Activated naive CD4-positive, alpha-beta T cell treated with anti-CD3 and anti-CD28 coated beads for 36 hours (primary cell): ENCODE results near the gene ZFYVE28. TPM values are rescaled to one million over a fixed set of nuclear protein-coding genes. Genes with fewer than 3 reads are reported as not detected.
A peak's percentile ranks its signal among the peaks of the same experiment; 100 is the strongest.
"Not testable (repeated sequence)": the region's sequence is repeated elsewhere in the genome, so short reads cannot be mapped to it uniquely, and the experiment has no call there.

Source experiments
- CTCF ChIA-PET: fragments of 350-600 bp; sonication (Branson Sonifier 250); formaldehyde crosslinking; loops from one replicate; lab custom pipeline; 2021; ENCODE audit warnings: antibody characterized with exemption; lab: Charles Lee
- DNase-seq: peaks from one replicate; pipeline ENCODE4 v3.0.0-alpha.2; 2020
- H3K27ac Mint-ChIP-seq: one replicate; pipeline ENCODE4 v1.8.0; 2021; ENCODE audit warnings: mild to moderate bottlenecking, mixed read lengths
- H3K27me3 Mint-ChIP-seq: one replicate; pipeline ENCODE4 v1.8.0; 2021; ENCODE audit warnings: low read depth, mixed read lengths
- H3K36me3 Mint-ChIP-seq: one replicate; pipeline ENCODE4 v1.8.0; 2021; ENCODE audit warnings: low read depth, mixed read lengths
- H3K4me1 Mint-ChIP-seq: one replicate; pipeline ENCODE4 v1.8.0; 2021; ENCODE audit warnings: low read depth, mixed read lengths
- H3K4me3 Mint-ChIP-seq: one replicate; pipeline ENCODE4 v1.8.0; 2021; ENCODE audit warnings: mild to moderate bottlenecking, moderate library complexity, mixed read lengths
- H3K9me3 Mint-ChIP-seq: one replicate; pipeline ENCODE4 v1.8.0; 2021; ENCODE audit warnings: mixed read lengths
- intact Hi-C: fragments of 100-400 bp; cut with micrococcal nuclease; formaldehyde crosslinking; loops from one replicate; pipeline ENCODE4 v1.15.1; 2023
- total RNA-seq, 2 experiments: library from RNA; stranded (reverse); gene quantifications; one replicate each; pipeline ENCODE4 v1.2.3, GENCODE V29; 2021

Gene ZFYVE28
- total RNA-seq, 2 experiments from 2014 or later: 5.3 to 6.2 TPM

GRCh38 chr4:2280531-2281300 is 137.7 kb downstream of the ZFYVE28 start:
- H3K27me3 Mint-ChIP-seq: no peaks in the 10 kb centered on the region
- no peak overlapping the region for H3K4me3 Mint-ChIP-seq
- CTCF ChIA-PET: no interaction called here
- intact Hi-C loops: loop anchor here (1.0 to 5.0 kb wide), 3 partner anchors 82 to 257 kb away; partner anchors contain the start of gene FAM193A
- peak; percentile 37 for DNase-seq
- H3K9me3 Mint-ChIP-seq: no peaks in the 10 kb centered on the region
- H3K27ac Mint-ChIP-seq: peak overlapping the region; percentile 98
- no peaks in the 10 kb centered on the region for H3K36me3 Mint-ChIP-seq
- peaks cover 37% of the 10 kb centered on the region for H3K4me1 Mint-ChIP-seq

- Mint-ChIP-seq H3K36me3 (no peaks in the 10 kb centered on the region), H3K27me3 (no peaks in the 10 kb centered on the region), H3K4me3 (no peak overlapping the region), H3K4me1 (peaks cover 25% of the 10 kb centered on the region), H3K27ac (no peak overlapping the region), H3K9me3 (no peaks in the 10 kb centered on the region)
- CTCF ChIA-PET: no interaction called here
- no peak for DNase-seq
- intact Hi-C loops: no loop called here
Measured at GRCh38 chr4:2277956-2278355, 140.5 kb downstream of the ZFYVE28 start.

- H3K27me3 Mint-ChIP-seq: no peaks in the 10 kb centered on the region
- peaks cover 14% of the 10 kb centered on the region for H3K4me1 Mint-ChIP-seq
- no peak overlapping the region for H3K4me3 Mint-ChIP-seq
- no peaks in the 10 kb centered on the region for H3K9me3 Mint-ChIP-seq
- no peak overlapping the region for H3K27ac Mint-ChIP-seq
- H3K36me3 Mint-ChIP-seq: no peaks in the 10 kb centered on the region
- CTCF ChIA-PET: no interaction called here
- intact Hi-C loops: no loop called here
- no peak for DNase-seq
Measured at GRCh38 chr4:2276581-2277325, 141.7 kb downstream of the ZFYVE28 start.

- Mint-ChIP-seq H3K9me3 (no peaks in the 10 kb centered on the region), H3K27ac (no peak overlapping the region), H3K4me1 (peaks cover 4% of the 10 kb centered on the region), H3K4me3 (no peak overlapping the region), H3K27me3 (no peaks in the 10 kb centered on the region), H3K36me3 (no peaks in the 10 kb centered on the region)
- no peak for DNase-seq
- CTCF ChIA-PET: no interaction called here
- intact Hi-C loops: no loop called here
Measured at GRCh38 chr4:2275546-2276251, 142.7 kb downstream of the ZFYVE28 start.

- DNase-seq, intact Hi-C loops, H3K27me3 Mint-ChIP-seq, H3K4me1 Mint-ChIP-seq, H3K27ac Mint-ChIP-seq, H3K9me3 Mint-ChIP-seq, CTCF ChIA-PET, H3K36me3 Mint-ChIP-seq, H3K4me3 Mint-ChIP-seq: not testable (repeated sequence)
Measured at GRCh38 chr4:2275044-2275397, 143.4 kb downstream of the ZFYVE28 start.

- H3K4me1 Mint-ChIP-seq: no peaks in the 10 kb centered on the region
- H3K27ac Mint-ChIP-seq: no peak overlapping the region
- CTCF ChIA-PET: no interaction called here
- no peaks in the 10 kb centered on the region for H3K27me3 Mint-ChIP-seq
- no peaks in the 10 kb centered on the region for H3K9me3 Mint-ChIP-seq
- intact Hi-C loops: no loop called here
- no peaks in the 10 kb centered on the region for H3K36me3 Mint-ChIP-seq
- DNase-seq: no peak
- no peak overlapping the region for H3K4me3 Mint-ChIP-seq
Measured at GRCh38 chr4:2274320-2275043, 144.0 kb downstream of the ZFYVE28 start.

- CTCF ChIA-PET: interaction anchor here (0.7 kb wide), 1 partner anchor 54 kb away, joined by 3 read pairs; no protein-coding TSS in a partner anchor
- H3K4me1 Mint-ChIP-seq: no peaks in the 10 kb centered on the region
- H3K36me3 Mint-ChIP-seq: no peaks in the 10 kb centered on the region
- H3K27ac Mint-ChIP-seq: no peak overlapping the region
- intact Hi-C loops: no loop called here
- no peak overlapping the region for H3K4me3 Mint-ChIP-seq
- H3K9me3 Mint-ChIP-seq: no peaks in the 10 kb centered on the region
- no peaks in the 10 kb centered on the region for H3K27me3 Mint-ChIP-seq
- DNase-seq: no peak
Measured at GRCh38 chr4:2273657-2274319, 144.7 kb downstream of the ZFYVE28 start.

GRCh38 chr4:2273221-2273620 is 145.2 kb downstream of the ZFYVE28 start:
- CTCF ChIA-PET: interaction anchor here (0.7 kb wide), 1 partner anchor 54 kb away, joined by 3 read pairs; no protein-coding TSS in a partner anchor
- intact Hi-C loops: no loop called here

GRCh38 chr4:2272828-2273120 is 145.7 kb downstream of the ZFYVE28 start:
- Mint-ChIP-seq H3K4me3 (no peak overlapping the region), H3K27me3 (no peaks in the 10 kb centered on the region), H3K9me3 (no peaks in the 10 kb centered on the region), H3K27ac (no peak overlapping the region), H3K36me3 (no peaks in the 10 kb centered on the region), H3K4me1 (no peaks in the 10 kb centered on the region)
- CTCF ChIA-PET: no interaction called here
- intact Hi-C loops: no loop called here
- DNase-seq: no peak

More at GRCh38 chr4:2273221-2273620, 145.2 kb downstream of the ZFYVE28 start:
- no peaks in the 10 kb centered on the region for H3K36me3 Mint-ChIP-seq
- no peaks in the 10 kb centered on the region for H3K4me1 Mint-ChIP-seq
- no peak overlapping the region for H3K4me3 Mint-ChIP-seq
- no peak for DNase-seq
- H3K27me3 Mint-ChIP-seq: no peaks in the 10 kb centered on the region
- no peak overlapping the region for H3K27ac Mint-ChIP-seq
- no peaks in the 10 kb centered on the region for H3K9me3 Mint-ChIP-seq

GRCh38 chr4:2272026-2272827 is 146.2 kb downstream of the ZFYVE28 start:
- Mint-ChIP-seq H3K27ac (no peak overlapping the region), H3K4me3 (no peak overlapping the region), H3K4me1 (no peaks in the 10 kb centered on the region), H3K27me3 (no peaks in the 10 kb centered on the region), H3K9me3 (no peaks in the 10 kb centered on the region), H3K36me3 (no peaks in the 10 kb centered on the region)
- intact Hi-C loops: no loop called here
- CTCF ChIA-PET: no interaction called here
- DNase-seq: no peak

GRCh38 chr4:2271279-2272025 is 147.0 kb downstream of the ZFYVE28 start:
- Mint-ChIP-seq H3K9me3 (no peaks in the 10 kb centered on the region), H3K36me3 (no peaks in the 10 kb centered on the region), H3K27me3 (no peaks in the 10 kb centered on the region), H3K4me3 (no peak overlapping the region), H3K27ac (no peak overlapping the region), H3K4me1 (no peaks in the 10 kb centered on the region)
- no peak for DNase-seq
- CTCF ChIA-PET: no interaction called here
- intact Hi-C loops: no loop called here
